Measurements from ENCODE around the gene PPP2R5D.
A peak's percentile ranks its signal among the peaks of the same experiment; 100 is the strongest.

The PPP2R5D gene

GRCh38 chr6:42963855-42964605 is 20.3 kb upstream of the PPP2R5D start:
- no peak for DNase-seq

- DNase-seq: no peak
These were observed 17.8 kb upstream of the PPP2R5D start for GRCh38 chr6:42966571-42966970.

DNA sequence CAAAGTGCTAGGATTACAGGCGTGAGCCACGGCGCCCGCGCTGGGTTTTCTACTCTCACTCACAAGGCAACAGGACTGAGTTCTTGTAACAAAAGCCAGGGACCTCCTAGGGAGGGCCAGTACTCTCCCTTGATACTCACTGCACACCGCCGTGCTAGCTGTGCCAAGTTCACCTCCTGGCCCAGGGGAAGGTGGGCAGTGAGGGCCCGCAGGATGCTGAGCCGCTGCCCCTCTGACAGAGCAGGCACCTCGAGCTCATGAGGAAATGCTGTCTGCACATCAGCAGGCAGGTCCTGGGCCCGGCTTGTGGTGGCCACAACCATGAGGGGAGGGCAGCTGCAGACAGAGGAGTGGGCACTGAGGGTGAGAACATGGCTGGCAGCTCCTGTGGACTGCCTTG is 17.1 kb upstream of the PPP2R5D start:
- no peak for DNase-seq

DNA sequence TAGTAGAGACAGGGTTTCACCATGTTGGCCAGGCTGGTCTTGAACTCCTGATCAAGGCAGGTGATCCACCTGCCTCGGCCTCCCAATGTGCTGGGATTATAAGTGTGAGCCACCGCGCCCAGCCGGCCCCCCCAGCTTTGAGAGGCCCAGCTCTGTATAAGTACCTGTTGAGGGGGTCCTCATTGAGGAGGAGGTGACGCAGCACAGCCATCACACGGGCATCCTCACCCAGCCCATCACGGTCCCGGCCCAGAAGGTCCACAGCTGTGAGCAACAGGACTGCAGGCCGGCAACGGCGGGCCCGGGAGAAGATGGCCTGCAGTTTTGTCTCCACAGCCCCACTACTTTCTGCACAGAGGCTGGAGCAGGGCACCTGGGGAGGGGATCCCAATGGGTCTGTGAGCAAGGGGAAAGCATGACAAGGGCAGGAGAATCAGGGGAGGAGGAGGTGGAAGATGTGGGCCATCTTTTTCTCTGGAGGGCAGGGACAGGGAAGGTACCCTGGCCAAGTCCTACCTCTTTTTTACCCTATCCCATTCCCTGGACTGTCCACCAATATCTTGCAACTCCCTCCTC is 16.2 kb upstream of the PPP2R5D start:
- DNase-seq: no peak

DNA sequence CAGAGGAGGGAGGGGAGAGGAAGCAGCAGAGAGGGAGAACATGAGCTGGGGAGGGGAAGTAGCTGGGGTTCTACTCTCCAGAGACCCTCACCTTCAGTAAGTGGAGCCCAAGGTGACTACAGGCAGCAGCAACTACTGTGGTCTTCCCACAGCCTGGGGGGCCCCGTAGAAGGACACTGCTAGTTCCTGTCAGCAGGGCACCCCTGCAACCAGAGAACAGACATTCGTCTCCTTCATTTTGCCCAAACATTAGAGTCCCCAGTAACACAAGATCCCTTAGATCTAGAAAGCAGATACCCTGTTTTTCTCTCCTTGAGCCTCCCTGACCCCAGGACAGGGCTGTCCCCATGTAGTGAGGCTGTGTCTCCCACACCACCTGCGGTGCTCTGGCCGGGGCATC is 15.6 kb upstream of the PPP2R5D start:
- no peak for DNase-seq

DNA sequence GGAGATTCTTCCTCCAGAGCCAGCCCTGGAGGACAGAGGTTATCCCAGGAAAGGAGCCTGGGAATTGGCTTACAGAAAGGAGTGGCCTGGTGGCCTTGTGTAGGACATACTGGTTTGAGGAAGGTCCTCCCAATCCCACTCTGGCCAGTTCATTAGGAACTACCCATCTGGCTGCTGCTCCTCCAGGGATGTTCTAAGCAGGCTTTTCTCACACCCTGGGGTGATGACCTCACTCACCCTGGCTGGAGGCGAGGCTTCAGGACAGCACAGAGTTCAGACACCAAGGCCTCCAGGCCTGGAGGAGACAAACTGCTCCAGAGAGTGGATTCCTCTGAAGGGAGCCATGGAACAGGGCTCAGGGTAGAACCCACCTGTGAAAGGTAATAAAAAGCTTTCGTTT is 14.9 kb upstream of the PPP2R5D start:
- no peak for DNase-seq

DNA sequence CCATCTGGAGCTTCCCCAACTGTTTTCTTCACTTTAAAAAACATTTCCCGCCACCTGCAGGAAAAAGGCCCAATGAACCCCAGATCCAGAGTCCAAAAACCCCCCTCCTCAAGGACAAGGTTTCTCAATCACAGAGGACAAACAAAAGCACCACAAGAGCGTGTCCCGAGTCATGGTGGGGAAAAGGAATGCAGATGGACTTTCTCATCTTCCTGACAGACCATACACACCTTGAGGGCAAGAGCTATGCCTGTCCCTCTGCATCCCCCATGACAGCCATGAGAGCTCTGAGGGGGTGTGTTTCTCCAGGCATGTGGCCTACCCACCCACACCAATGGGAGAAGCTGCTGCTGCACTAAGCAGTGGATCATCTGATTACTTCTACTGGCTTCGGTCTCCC is 14.4 kb upstream of the PPP2R5D start:
- DNase-seq: no peak

DNA sequence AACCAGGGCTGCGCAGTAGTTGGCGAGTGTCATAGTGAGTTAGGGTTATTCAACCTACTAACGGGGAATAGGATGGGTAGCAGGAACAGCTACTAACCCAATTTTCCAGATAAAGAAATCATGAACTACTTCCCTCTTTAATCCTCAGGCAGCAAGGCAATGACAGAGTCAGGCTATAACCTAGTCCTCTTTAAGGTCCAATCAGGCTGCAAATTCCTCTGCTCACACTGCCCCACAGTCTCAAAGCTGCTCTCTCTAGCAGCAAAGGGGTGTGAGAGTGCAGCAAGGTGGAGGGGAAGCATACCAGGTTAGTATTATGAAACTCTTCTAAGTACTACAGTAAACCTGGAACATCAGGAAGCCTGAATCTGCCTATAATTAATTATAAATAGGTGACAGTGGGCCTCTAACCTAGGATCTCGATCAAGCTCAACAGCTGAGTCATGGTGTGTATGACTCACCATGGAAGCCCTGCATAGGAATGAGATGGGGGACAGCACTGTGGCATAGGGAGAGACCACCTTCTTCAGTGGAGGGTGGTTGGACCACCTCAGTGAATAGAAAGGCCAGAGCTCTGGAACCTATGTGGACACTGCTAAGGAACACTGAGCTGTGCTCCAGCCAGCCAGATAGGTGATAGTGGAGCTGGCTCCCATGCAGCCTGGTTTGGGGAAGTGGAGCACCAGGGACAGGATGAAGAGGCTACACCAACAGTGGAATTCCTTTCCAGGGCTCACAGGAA is 13.3 kb upstream of the PPP2R5D start:
- DNase-seq: no peak

- no peak for DNase-seq
These were observed 12.5 kb upstream of the PPP2R5D start for GRCh38 chr6:42971746-42972327.

- DNase-seq: no peak
These were observed 10.4 kb upstream of the PPP2R5D start for GRCh38 chr6:42973926-42974325.

GRCh38 chr6:42974919-42975505 is 9.4 kb upstream of the PPP2R5D start:
- DNase-seq: no peak

GRCh38 chr6:42978487-42978838 is 5.9 kb upstream of the PPP2R5D start:
- DNase-seq: no peak

GRCh38 chr6:42978839-42979522 is 5.4 kb upstream of the PPP2R5D start, which contains the start of gene PEX6:
PEX6 (minus strand) TSS chr6:42979181; CDS start chr6:42979150, 31 bp downstream.
- peak; percentile 51 for DNase-seq

- DNase-seq: no peak
These were observed 4.7 kb upstream of the PPP2R5D start for GRCh38 chr6:42979523-42980177.

DNA sequence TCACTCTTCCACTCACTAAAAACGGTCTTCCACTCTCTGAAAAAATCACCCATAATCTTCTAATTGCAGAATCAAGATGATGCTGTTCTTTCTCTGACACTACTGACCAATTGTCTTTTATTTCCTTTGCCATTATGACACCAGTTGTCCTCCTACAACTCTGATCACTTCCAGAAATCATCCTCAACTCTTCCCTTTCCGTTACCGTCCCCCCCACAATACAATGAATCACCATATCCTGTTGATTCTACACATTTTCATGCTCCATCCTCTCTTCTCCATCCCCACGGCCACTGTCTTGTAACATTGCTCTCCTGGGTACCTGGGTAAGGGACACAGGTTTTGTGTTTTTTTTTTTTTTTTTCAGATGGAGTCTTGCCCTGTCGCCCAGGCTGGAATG is 2.5 kb upstream of the PPP2R5D start:
- no peak for DNase-seq

DNA sequence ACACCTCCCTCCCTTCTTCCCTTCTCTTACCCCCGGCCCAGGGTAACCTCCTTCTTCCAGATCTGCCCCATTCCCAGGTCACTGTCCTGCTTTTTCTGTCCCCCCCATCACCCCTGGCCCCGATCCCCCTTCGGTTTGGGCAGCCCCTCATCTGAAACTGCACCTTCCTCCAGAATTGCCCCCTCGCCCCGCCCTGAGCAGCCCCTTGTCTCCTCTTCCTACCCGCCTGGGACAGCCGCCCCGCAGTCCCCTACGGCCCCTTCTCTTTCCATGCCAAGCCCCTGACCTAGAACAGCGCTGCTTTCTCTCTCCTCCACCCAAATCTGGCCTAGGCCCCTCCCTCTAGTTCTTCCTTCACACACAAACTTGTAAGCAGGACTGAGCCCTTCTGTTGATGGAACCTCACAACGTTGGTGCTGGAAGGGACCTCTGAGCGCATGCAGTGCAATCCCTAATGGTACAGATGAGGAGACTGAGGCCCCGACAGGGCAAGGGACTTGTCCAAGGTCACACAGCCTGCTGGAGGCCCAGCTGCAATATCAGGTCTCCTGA is 630 bp downstream of the PPP2R5D start:
- no peak for DNase-seq

DNA sequence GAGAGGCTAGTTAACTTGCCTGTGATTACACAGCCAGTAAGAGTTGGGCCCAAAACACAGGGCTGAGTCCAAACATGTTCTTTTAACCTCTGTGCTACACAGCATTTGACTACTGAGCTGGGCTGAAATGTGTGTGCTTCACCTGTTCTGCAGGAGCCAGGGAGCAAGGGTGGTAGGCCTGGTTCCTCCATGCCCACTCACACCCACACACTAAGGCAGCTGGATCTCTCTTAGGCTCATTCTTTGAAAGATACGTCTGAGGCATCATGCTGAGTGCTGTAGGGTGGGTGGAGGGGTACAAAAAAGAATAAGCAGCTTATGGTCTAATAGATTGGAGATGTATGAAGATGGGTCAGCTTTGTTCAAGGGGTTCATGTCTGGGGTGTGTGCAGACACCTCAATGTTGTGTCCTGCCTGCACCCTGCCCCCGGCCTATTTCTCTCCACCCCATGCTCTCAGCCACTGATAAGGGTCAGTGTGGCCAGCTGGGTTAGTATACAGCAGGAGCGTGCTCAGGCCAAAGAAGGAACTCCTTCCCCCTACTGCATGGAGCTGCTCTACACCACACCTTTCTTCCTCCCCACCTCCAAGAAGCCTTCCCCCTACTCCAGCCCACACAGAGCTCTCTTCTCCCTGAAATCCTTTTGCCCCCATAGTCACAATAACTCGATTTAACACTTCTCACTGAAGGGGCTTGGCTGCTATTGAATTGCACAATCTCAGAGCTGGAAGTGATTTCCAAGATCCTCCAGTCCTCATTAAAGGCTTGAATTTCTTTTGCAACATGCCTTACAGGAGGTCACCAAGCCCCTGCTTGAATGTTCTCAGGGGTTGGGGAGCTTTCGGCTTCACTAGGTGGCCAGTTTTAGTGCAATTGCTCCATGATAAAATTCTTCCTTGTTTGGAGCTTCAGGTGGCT is 3.4 kb downstream of the PPP2R5D start:
- DNase-seq: no peak

- no peak for DNase-seq
These were observed 4.2 kb downstream of the PPP2R5D start for GRCh38 chr6:42988486-42989020.

GRCh38 chr6:42989923-42990322 is 5.6 kb downstream of the PPP2R5D start:
- DNase-seq: no peak

DNA sequence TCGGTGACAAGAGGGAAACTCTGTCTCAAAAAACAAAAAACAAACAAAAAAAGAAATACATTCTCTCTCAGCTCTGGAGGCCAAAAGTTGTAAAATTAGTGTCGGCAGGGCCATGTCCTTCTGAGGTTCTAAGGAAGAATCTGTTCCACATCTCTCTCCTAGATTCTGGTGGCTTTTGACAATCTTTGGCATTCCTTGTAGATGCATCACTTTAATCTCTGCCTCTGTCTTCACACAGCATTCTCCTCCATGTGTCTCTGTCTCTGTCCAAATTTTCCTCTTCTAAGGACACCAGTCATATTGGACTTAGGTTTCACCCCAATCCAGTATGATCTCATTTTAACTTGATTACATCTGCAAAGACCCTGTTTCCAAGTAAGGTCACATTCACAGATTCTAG is 9.1 kb downstream of the PPP2R5D start:
- no peak for DNase-seq

GRCh38 chr6:42996513-42996912 is 12.1 kb downstream of the PPP2R5D start:
- DNase-seq: no peak

All from amniotic stem cell (primary cell).